HTERT RPE-1 (cell line): Measurements from ENCODE around the gene GRIA2.
"Not testable (repeated sequence)": the region's sequence is repeated elsewhere in the genome, so short reads cannot be mapped to it uniquely, and the experiment has no call there.

Experiments used
- in situ Hi-C: fragments of 300-500 bp; cut with MboI; formaldehyde crosslinking; loops from 4 replicates; pipeline ENCODE4 v1.14.3; 2020; ENCODE audit warnings: low sequenced_read_pairs

Gene GRIA2

DNA sequence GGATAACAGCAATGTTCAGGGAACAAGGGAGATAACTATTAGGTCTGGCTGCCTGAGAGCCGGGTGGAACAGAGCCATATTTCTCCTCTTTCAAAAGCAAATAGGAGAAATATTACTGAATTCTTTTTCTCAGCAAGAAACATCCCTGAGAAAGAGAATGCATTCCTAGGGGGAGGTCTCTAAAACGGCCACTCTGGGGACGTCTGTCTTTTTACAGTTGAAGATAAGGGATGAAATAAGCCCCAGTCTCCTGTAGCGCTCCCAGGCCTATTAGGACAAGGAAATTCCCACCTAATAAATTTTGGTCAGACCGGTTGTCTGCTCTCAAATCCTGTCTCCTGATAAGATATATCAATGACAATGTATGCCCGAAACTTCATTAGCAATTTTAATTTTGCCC, 37.6 kb downstream of the GRIA2 start:
- in situ Hi-C loops = not testable (repeated sequence)

DNA sequence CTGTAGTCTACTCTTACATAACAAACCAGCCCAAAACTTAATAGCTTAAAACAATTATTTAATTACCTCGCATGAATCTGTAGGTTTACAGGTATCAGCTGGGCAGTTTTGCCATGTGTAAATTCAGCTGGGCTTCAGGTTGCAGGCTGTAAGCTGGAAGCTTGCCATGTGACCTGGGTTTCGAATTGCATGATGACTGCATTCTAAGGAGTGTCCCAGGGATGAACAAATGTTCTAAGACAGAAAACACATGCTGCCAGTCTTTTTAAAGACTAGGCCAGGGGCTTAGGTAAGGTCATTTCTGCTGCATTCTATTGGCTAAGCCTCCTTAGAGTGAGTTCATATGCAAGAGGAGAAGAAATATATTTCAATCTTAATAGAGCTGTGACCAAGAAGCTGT, 44.8 kb downstream of the GRIA2 start:
- in situ Hi-C loops = no loop called here

DNA sequence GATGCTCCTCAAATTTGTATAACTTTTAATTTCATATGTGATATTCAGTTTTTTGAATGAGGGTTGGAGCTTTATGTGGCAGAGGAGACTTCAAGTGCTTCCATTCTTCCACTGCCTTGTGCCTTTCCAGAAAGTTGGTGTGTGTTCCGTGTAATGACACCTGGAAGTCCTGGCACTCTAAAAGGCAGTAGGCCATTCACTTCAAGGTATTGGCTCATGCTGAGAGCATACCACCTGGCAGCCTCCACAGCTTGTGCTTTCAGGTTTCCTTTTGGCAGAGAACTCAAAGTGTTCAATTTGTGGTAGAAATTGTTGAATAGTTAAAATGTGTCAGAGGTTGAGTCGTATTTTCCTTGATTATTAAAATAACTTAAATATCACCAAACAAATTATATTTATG, 49.6 kb downstream of the GRIA2 start:
- in situ Hi-C loops = no loop called here

DNA sequence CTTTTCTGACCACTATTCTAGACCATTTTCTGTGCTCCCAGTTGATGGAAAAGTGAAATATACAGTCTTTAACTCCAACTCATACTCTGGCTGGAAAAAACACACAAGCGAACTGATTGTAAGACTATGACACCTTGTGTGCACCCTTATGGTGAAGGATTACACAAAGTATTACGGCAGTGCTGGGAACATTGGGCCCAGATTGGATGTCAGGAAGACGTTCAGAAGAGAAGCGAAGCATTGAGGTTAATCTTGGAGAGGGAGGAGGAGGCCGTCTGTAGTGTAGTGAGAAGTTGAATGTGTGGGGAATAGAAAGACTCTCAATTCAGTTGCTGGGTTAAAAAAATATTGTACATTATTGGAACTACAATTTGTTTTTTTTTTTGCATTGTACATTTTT, 50.0 kb downstream of the GRIA2 start:
- in situ Hi-C loops = no loop called here

DNA sequence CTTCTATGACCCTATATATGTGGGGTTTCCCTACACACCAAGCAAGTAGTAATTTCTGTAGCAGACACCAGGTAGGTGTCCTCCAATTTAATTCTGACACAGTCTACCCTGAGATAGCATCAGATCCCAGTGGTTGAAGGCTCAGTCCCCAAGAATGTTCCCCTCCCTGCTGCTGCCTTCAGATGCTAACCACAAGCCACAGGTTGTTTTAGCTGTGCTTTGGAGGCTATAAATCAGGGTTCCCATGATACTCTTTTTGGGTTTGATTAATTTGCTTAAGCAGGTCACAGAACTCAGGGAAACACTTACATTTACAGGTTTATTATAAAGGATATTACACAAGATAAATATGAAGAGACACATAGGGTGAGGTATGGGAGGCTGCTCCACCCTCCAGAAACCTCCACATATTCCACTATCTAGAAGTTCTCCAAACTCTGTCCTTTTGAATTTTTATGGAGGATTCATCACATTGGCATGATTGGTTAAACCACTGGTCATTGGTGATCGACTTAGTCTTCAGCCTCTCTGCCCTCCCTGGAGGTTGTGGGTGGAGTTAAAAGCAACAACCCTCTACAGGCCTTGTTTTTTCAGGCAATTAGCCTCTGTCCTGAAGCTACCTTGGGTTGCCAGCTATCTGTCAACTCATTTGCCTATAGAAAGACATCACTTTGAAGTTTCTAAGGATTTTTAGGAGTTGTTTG, 50.8 kb downstream of the GRIA2 start:
- in situ Hi-C loops = no loop called here

DNA sequence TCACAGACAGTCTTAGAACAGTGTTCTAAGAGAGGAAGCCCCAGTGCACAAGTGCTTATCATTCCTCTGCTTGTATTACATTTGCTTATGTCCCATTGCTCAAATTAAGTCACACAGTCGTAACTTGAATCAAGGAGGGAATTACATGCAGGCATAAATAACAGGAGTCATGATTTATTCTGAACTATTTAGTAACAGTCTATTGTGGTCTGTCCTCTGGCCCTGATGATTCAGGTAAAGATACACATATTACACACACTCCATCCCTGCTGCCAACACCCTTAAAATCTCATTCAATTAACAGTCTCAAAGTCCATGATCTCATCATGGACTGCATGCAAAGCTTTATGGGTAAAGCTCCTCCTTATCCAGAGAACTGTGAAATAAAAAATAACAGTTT, 60.1 kb downstream of the GRIA2 start:
- in situ Hi-C loops = no loop called here

DNA sequence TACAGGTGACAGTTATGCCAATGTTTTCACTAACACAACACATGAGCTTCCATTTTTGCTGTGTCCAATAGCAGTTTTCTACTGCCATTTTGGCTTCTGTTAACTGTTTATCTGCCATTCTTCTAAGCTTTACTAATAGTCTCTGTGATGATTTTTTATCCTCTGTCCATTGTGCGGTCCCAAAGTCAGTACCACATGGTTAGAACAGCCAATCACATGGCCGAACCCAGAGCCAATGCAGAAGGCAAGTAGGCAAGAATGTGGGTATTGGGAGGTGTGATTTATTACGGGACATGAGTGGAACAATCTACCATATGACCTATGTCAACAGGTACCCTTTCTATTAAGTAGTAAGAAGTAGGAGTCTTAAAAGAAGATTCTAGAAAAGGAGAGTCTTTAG, 61.5 kb downstream of the GRIA2 start:
- in situ Hi-C loops = no loop called here

DNA sequence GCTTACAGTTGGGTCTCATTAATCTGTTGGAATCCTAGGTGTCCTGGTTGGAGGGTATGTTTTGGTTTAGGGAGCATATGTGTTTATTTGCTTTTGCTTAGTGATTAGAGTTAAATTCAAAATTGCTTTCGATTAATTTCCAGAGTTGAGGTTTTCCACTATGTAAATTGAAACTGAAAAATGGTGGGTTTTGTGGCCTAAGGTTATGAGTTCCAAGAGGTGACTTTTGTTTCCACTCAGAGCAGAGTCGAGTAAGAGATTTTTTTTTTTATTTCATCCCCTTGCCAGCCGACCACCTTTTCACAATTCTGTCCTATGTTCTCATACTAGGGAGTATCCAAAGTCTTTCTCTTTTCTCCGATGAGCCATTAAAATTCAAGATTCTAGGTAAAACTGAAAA, 66.9 kb downstream of the GRIA2 start:
- in situ Hi-C loops = no loop called here

DNA sequence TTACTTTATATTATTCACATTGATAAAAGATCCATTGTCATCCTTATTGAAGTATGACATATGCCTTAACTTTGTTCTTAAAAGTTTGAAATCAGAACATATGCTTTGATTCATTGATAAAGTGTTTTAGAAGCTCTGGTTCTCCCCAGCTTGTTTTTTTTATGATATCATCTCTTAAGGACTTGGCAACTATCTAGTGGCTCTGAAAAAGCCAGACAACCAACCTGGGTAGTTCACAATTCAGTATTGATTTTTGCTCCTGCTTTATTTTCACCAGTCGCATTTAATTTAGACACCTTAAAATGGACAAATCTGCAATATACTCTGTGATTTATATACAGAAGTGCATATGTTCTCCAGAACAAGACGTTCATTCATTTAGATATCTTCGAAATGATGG, 70.1 kb downstream of the GRIA2 start:
- in situ Hi-C loops = no loop called here

DNA sequence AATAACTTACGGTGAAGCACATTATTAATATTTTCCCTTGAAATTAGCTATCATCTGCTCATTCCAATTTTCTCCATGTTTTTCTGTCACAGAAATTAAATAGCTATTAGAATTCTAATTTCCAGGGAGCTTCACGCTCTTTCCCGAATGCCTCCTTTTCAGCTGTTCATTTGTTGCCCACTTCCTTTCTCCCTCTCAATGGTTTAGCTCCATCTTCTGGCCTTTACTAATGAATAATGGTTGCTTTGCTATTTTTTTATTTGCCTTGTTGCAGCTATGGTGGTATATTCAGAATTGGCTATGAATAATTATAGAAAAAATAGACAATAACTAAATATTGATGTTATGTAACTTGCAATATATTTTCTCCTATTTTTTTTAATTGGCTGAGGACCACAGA, 70.5 kb downstream of the GRIA2 start:
- in situ Hi-C loops = no loop called here

DNA sequence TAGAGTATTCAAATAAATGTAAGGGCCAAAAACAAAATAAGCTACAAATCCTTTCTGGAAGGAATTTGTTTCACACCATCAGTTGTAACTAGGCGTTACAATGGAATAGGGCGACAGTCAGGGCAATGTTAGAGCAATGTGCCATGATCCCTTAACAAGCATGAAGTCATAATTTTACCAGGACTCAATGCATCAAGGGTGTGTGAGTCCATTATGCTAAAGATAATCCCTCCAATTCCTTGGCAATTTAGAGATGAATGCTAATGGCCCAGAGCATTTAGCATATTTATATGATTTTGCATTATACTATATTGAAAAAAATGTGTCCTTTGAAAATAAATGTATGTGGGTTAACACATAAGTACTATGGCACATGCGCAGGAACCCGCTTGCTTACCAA, 73.1 kb downstream of the GRIA2 start:
- in situ Hi-C loops = no loop called here

DNA sequence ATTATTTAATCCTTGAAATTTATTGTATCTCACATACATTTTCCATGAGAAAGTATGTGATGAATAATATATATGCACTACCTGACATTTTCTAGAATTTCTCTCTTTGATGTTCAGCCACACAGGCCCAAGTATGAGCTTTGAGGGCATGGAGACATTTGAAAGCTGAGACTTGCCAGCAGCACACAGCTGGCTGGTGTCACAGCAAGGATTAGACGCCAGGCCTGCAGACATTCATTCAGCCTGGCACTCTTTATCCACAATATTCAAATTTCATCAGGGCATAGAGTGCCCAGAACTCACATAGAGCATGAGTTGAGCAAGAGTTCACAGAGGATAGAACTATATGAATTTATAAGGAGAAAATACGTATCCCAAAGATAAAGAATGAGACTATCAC, 74.0 kb downstream of the GRIA2 start:
- in situ Hi-C loops = no loop called here

DNA sequence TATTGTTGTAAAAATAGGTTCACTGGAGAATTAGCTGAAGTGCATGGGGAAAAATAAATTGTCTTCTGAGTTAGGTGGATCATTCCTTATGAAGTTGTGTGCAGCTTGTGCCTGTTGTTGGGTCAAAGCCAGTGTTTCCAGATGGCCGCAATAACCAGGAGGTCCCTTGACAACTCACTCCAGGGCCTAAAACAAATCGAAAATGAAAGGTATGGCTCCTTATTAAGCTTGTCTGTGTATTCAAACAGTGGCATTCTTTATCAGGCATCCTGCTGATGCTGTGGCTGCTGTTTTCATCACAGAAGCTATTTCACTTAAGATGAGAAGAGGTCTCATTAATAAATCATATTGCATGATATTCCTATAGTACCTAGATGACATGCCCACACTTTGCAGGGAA, 80.2 kb downstream of the GRIA2 start:
- in situ Hi-C loops = no loop called here

DNA sequence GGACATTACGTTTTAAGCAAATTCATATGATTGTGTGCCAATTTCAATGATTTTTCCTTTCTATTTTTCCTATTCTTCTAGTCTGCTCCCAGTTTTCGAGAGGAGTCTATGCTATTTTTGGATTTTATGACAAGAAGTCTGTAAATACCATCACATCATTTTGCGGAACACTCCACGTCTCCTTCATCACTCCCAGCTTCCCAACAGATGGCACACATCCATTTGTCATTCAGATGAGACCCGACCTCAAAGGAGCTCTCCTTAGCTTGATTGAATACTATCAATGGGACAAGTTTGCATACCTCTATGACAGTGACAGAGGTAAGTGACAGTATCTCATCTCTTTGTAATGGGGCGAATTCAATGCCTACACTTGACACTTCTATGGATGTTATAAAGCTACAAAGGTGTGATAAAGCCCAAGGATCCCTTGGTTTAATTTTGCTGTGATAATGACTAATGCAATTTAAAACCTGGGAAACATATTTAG, 83.0 kb downstream of the GRIA2 start:
- in situ Hi-C loops = no loop called here

DNA sequence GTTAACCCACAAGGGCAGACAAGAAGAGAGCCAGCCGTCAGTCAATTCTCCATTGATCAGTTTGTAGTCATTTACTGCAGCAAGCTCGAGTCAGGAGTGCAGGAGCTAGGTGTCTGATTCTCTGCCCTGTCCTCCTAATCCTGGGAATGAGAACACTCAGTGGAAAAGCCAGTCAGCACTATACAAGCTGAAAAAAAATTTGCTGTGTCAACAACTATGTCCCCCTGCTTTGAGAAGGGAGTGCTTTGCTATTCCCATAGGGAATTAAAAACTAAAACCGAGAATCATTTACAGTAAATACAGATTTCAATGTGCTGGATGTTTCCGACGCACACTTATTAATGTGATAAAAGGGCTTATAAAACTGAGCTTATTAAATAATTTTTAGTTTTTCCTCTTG, 84.2 kb downstream of the GRIA2 start:
- in situ Hi-C loops = no loop called here

DNA sequence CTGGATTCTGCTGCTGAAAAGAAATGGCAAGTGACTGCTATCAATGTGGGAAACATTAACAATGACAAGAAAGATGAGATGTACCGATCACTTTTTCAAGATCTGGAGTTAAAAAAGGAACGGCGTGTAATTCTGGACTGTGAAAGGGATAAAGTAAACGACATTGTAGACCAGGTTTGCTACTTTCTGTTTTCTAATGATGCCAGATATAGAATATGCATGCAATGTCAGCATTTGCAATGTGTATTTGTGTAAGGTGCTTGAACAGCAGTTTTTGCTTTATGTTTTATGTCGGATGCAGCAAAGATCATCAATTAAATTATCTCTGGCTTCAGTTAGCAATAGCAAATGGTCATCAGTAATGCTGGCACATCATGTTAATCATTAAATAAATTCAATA, 92.2 kb downstream of the GRIA2 start:
- in situ Hi-C loops = no loop called here

DNA sequence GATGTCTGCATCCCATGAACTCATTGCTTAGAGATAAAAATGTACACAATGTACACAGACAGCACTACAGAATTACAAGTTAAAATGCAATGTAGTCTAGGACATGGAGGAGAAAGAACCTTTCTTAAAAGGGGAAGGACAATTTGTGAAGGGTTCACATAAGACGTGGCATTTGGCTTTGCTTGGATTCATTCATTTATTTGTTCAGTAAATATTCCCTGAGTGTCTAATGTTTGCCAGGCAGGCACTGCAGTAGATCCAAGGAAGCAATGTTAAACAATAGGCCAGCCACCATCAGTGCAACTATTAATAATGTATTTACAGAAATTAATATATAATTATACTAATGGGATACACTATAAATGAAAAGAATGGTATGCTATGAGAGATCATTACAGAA, 94.4 kb downstream of the GRIA2 start:
- in situ Hi-C loops = no loop called here

DNA sequence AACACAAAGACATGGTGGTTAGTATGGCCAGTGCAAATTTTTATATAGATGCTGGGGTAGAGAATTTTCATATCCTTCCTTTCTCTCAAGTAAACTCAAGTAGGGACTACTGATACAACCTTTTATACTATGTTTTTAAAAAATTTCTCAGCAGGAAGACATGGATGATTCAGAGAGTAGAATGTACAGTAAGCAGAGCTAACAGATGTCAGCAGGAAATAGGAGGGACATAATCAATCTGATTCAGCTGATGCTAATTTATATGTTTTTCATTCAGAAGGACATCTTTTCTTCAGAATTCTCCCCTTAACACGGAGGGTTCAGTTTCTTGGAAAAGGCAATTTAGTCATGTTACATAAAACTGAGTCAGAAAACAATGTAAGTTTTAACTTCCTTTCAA, 95.4 kb downstream of the GRIA2 start:
- in situ Hi-C loops = no loop called here

DNA sequence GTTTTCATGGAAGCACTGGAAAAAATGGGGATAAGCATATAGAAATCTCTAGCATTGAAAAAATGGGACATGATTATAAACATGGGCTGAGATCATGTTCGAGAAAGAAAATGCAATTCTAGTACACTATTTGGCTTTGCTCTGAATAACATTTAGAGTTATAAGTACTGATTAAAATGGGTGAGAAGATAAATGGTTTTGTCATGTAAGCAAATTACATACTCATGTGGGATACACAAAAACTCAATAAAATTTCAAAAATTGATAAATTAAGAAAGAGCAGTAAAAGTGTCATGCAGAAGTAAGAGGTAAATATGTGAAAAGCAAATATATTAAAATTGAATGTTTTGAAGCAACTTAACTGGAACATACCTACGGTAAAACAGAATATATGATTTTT, 99.6 kb downstream of the GRIA2 start:
- in situ Hi-C loops = no loop called here

DNA sequence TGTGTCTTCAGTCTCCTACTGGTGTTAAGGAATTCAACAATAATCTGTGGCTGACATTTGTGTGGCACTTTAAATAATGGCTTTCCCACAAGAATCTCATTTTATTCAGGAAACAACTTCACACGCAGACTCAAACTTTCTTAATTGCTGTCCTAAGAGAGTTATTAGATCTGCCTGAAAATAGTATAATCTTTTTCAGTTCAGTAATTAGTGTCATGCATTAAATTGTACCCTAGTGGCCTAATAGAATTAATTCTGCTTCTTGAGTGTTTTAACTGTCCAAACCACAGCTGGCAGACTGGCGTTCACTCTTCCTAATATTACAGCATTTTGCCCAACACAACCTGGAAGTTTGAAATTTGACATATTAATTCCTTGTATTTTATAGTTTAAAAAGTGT, 107.1 kb downstream of the GRIA2 start:
- in situ Hi-C loops = no loop called here

DNA sequence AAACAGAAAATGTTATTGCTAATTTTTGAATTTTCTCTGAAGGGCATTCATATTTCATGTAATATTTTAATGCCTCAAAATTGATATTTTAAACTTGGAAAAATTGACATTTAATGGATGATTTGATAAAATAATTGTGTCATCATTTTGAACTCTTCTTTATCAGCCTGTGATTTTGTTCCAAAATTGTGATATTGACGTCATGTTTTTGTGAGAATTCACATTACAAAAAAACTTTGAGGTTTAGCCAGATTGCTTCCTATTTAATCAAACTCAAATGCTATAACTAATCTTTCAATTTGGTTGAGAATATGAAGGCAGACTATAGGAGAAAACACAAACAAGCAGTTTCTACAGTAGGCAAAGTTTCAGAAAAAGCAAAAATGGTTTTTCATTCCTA, 137.4 kb downstream of the GRIA2 start:
- in situ Hi-C loops = no loop called here

DNA sequence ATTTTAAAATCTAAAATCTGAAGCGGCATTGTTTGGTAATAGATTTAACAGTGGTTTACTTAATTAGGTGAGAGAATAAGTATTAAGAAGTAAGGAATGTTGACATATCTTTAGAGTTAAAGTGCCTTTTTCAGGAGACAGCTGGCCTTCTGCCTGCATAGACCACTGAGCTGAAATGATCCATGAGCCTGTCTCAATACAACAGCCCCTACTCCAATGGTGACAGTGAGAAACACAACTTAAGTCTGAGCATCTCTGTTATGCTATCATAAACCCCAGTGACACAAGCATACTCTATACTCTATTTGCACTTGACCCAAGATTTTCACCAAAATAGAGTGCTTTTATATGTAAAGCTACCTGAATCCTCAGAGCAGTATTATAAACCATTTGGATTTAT, 137.9 kb downstream of the GRIA2 start:
- in situ Hi-C loops = no loop called here

DNA sequence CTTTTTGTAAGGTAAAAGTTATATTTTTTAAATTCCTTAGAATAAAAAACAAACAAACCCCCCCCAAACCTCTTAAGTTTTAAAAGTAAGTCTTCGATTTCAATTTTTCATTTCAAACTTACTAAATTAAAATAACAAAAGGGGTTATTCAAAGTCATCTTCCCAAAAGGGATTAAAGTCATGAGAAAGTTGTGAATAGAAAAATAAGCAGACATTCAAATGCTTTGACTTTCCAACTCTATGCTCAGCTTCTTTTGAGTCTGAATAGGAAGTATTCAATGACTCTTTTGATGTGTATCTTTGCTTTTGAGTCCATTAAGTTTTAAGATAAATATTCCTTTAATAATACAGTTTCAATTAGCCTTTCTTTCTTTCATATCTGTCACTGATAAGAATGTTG, 138.3 kb downstream of the GRIA2 start:
- in situ Hi-C loops = no loop called here
